WTC11 (cell line): ENCODE measurements around the gene NATD1.

Source experiments
- CREM ChIP-seq: sonication (generic); formaldehyde crosslinking; IDR thresholded peaks from 2 replicates; pipeline ENCODE4 v1.8.1; 2022; ENCODE audit warnings: mild to moderate bottlenecking, missing genetic modification reagents, moderate library complexity
- CTCF ChIP-seq: fragments of 200-600 bp; IDR thresholded peaks from 2 replicates; pipeline ENCODE4 v1.8.0; 2022; ENCODE audit warnings: antibody characterized with exemption
- MXD4 ChIP-seq: fragments of 250-450 bp; sonication (Bioruptor Pico); IDR thresholded peaks from 2 replicates; pipeline ENCODE4 v1.8.0; 2021; ENCODE audit warnings: mild to moderate bottlenecking, moderate library complexity, borderline replicate concordance
- MYBL2 ChIP-seq: sonication (generic); formaldehyde crosslinking; IDR thresholded peaks from 2 replicates; pipeline ENCODE4 v1.8.1; 2023; ENCODE audit warnings: mild to moderate bottlenecking, moderate library complexity, missing genetic modification reagents
- SP1 ChIP-seq: sonication (generic); formaldehyde crosslinking; conservative IDR thresholded peaks from 2 replicates; pipeline ENCODE4 v1.8.1; 2022; ENCODE audit warnings: missing genetic modification reagents
- STAT6 ChIP-seq: sonication (generic); formaldehyde crosslinking; conservative IDR thresholded peaks from 2 replicates; pipeline ENCODE4 v1.8.1; 2023; ENCODE audit warnings: mild to moderate bottlenecking, low read depth, missing genetic modification reagents, moderate library complexity
- TEAD1 ChIP-seq: sonication (generic); formaldehyde crosslinking; IDR thresholded peaks from 2 replicates; pipeline ENCODE4 v1.8.0; 2022; ENCODE audit warnings: mild to moderate bottlenecking, missing genetic modification reagents

- TF ChIP-seq CREM (CRISPR knock-in tag) = no peak
- no peak for TF ChIP-seq STAT6 (CRISPR knock-in tag)
- TF ChIP-seq TEAD1 = no peak
- TF ChIP-seq CTCF = no peak
- no peak for TF ChIP-seq SP1 (CRISPR knock-in tag)
- no peak for TF ChIP-seq MXD4 (CRISPR knock-in tag)
- TF ChIP-seq MYBL2 = no peak
Observed at GRCh38 chr17:21297597-21297996, 44.4 kb upstream of the NATD1 start.
